ENCODE measurements around the gene DCAF7.

DCAF7 gene, protein sequence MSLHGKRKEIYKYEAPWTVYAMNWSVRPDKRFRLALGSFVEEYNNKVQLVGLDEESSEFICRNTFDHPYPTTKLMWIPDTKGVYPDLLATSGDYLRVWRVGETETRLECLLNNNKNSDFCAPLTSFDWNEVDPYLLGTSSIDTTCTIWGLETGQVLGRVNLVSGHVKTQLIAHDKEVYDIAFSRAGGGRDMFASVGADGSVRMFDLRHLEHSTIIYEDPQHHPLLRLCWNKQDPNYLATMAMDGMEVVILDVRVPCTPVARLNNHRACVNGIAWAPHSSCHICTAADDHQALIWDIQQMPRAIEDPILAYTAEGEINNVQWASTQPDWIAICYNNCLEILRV

DNA sequence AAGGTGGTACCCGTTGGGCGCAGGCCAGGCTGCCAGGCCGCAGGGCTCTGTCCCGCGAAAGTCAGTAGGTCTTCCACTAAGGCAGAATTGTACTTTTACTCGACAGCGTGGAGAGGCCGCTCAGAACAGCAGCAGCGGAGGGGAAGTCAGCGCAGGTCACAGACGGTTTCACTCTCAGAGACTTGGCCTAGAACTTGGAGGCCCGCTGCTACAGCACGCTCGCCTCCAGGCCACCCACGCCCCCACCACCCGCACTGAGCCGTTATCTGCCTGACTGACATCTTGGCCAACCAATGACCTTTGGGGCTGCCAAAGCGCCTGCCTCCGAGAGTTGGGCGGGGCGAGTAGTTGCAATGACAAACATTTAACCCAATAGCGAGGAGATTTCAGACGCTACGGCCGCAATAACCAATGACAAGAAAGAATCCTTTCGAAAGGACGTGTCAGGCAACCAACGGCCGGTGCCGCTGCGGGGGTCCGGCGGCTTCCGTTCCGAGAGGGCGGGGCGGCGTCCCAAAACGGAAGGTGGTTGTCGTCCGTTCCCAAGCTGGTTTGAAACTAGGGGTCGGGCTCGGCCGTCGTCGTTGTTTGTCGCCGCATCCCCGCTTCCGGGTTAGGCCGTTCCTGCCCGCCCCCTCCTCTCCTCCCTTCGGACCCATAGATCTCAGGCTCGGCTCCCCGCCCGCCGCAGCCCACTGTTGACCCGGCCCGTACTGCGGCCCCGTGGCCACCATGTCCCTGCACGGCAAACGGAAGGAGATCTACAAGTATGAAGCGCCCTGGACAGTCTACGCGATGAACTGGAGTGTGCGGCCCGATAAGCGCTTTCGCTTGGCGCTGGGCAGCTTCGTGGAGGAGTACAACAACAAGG is at the start of gene DCAF7:
TSS of gene DCAF7 (plus strand) at position 532 of the 871 bp plus-strand sequence. CDS start at position 733, 201 bp downstream.
- peak; percentile 100 for DNase-seq (ENCODE audit: low read depth)

DNA sequence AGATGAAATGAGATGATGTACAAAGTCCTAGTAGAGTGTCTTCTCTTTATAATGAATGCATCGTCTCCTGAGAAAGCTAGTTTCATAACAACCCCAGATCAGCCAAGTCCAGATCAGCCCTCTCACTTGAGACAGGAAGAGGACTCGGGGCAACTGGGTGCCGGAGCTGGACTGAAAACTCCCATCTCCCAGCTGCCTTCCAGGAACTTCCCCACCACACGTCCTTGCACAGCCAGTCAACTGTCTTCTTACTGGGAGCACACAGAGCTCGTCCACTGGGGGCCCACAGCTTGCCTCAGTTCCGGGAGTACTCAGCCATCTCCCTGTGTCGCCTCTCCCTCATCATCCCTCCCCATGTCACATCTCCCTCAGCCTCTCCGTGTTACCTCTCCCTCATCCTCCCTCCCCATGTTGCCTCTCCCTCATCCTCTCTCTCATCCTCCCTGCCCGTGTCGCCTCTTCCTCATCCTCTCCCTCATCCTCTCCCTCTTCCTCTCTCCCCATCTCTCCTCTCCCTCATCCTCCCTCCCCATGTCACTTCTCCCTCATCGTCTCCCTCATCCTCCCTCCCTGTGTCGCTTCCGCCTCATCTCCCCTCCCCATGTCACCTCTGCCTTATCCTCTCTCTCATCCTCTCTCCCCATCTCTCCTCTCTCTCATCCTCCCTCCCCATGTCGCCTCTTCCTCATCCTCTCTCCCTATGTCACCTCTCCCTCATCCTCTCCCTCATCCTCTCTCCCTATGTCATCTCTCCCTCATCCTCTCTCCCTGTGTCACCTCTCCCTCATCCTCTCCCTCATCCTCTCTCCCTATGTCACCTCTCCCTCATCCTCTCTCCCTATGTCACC is 49.5 kb upstream of the DCAF7 start:
- no peak for DNase-seq (ENCODE audit: low read depth)

DNA sequence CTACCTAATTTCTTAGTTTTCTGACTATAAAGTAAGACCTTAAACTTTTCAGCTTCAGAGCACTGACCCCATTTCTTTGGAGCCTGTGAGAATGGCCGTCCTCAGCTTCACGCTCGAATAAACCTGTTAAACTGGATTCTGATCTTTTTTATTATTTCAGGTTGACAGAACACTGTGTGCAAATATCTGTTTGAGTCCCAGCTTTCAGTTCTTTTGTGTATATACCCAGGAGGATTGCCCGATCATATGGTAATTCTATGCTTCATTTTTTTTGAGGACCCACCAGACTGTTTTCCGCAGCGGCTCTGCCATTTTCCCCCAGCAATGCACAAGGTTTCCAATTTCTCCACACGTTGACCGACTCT is 47.0 kb upstream of the DCAF7 start:
- DNase-seq (ENCODE audit: low read depth) = no peak

DNA sequence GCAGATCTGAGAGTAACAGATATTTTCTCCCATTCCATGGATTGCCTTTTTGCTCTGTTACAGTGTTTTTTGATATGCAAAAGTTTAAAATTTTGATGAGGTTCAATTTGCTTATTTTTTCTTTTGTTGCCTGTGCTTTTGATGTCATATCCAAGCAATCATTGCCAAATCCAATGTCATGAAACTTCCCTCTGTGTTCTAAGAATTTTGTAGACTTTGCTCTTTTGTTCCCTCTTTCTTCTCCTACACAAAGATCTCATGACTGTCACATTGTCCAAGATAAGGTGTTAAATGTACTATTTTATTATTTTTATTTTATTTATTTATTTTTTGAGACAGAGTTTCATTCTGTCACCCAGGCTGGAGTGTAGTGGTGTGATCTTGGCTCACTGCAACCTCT is 46.0 kb upstream of the DCAF7 start:
- DNase-seq (ENCODE audit: low read depth) = no peak

DNA sequence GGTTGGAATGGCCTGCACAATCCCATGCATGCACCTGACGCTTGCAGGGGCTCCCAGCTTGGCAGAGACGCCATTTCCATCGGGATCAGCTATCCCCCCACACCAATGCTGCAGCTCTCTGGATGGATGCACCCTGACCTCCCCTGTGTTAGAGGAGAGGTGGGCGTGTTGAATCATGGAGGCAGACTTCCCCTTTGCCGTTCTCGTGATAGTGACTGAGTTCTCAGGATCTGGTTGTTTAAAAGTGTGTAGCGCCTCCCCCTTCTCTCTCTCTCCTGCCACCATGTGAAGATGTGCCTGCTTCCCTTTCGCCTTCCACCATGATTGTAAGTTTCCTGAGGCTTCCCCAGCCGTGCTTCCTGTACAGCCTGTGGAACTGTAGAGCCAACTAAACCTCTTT is 44.9 kb upstream of the DCAF7 start:
- no peak for DNase-seq (ENCODE audit: low read depth)

DNA sequence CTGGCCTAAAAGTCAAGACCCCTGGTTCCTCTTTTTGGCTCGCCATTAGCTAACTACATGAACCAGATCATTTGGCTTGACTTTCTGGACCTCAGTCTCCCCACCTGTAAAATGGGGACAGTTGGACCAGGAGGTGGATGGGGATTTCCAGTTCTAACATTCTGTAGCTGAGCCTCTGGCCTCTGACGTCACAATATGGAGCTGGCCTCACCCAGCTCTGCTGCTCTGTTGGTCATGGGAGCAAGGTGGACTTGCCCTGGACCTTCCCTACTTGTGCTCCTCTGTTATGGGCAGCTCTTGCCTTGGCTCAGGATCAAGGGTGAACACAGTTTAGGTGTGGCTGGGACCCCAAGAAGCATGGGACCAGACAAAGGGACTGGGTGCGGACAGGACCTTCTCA is 43.6 kb upstream of the DCAF7 start:
- no peak for DNase-seq (ENCODE audit: low read depth)

DNA sequence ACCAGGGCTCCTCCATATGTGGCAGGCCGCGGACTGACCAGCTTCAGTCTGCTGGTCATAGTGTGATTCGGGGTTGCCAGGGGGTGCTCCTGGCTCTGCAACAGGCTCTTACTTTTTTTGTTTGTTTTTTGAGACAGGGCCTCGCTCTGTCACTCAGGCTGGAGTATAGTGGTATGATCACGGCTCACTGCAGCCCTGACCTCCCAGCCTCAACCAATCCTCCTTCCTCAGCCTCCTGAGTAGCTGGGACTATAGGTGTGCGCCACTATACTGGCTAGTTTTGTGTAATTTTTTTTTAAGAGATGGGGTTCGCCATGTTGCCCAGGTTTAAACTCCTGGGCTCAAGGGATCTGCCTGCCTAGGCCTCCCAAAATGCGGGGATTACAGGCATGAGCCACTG is 38.9 kb upstream of the DCAF7 start:
- DNase-seq (ENCODE audit: low read depth) = no peak

DNA sequence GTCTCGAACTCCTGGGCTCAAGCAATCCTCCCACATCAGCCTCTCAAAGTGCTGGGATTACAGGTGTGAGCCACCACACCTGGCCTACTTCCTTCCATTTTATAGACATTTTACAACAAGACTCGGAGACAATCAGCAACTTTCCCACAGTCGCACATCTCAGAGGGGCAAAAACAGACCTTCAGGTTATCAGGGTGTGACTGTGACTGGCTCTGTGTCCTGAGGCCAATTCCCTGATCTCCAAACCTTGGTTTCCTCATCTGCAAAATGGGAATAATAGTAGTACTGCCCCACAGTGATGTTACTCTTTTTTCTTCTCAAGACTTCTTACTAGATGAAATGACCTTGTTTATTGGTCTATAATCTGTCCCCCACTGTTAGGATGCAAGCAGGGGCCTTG is 37.9 kb upstream of the DCAF7 start:
- no peak for DNase-seq (ENCODE audit: low read depth)

DNA sequence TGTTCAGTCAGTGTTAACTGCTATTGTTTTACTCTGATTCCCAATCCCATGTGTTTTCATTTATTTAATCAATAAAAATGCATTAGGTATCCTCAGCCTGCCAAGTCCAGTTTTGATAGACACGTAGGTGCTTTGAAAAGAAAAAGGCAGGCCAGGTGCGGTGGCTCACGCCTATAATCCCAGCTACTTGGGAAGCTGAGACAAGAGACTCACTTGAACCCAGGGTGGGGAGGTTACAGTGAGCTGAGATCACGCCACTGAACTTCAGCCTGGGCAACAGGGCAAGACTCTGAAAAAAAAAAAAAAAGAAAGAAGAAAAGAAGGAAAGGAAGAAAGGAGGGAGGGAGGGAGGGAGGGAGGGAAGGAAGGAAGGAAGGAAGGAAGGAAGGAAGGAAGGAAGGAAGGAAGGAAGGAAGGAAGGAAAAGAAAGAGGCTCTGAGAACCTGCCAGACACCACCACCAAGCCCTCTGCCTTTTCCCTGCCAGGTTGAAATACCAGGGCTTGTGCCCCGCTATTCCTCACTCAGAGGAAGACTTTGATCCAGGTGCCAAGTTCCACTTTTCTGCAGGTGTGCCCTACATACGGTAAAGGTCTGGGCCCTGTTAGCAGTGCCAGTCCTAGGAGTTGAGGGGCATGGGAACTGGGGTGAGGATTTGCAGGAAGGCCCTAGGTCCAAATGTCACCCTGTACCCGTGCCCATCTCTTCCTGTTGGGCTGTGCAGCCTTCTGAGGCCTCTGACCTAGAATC is 37.2 kb upstream of the DCAF7 start:
- no peak for DNase-seq (ENCODE audit: low read depth)

DNA sequence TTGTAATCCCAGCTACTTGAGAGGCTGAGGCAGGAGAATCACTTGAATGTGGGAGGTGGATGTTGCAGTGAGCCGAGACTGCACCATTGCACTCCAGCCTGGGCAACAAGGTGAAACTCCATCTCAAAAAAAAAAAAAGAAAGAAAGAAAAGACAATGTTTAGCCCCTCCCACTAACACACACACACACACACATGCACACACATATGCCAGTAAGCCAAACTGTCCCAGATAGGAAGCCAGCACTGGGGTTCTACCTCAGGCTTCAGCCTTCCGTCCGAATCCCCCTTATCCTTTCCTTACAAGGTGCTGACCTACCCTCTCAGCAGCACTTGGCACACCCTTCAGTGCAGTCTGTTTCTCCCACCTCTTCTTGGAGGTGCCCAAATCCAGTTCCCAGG is 35.8 kb upstream of the DCAF7 start:
- no peak for DNase-seq (ENCODE audit: low read depth)

DNA sequence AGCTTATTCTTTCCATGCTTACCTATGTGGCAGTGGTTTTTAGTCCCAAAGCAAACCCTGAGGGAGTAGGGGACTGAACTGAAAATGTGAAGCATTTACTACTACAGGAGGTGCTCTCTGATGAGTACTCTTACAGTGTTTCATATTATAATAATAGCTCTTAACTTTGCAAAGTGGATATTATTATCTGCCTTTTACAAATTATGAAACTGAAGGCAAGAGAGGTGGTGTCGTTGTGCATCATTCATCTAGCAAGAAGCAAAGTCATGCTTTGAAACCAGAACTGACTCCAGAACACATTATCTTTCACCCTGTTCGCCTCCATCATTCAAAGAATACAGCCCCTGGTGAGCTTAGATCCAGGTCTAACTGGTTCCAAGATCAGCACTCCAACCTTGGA is 35.3 kb upstream of the DCAF7 start:
- no peak for DNase-seq (ENCODE audit: low read depth)

DNA sequence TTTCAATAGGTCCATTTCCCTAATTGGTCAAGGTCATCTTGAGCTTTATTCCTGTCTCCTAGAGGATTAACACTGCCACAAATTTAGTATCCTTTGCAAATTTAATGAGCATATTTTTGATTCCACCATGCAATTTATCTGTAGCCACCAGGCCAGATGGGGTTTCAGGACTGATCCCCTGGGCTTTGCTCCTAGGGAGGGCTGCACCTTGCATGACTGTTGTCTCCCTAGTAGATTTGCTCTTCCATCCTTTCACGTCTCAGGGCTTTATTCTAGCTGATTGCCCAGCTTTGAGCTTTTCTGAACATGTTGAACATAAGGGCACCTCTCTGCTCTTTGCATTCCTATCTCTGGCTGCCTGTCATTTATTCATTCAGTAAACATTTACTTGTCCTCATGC is 34.9 kb upstream of the DCAF7 start:
- DNase-seq (ENCODE audit: low read depth) = no peak

DNA sequence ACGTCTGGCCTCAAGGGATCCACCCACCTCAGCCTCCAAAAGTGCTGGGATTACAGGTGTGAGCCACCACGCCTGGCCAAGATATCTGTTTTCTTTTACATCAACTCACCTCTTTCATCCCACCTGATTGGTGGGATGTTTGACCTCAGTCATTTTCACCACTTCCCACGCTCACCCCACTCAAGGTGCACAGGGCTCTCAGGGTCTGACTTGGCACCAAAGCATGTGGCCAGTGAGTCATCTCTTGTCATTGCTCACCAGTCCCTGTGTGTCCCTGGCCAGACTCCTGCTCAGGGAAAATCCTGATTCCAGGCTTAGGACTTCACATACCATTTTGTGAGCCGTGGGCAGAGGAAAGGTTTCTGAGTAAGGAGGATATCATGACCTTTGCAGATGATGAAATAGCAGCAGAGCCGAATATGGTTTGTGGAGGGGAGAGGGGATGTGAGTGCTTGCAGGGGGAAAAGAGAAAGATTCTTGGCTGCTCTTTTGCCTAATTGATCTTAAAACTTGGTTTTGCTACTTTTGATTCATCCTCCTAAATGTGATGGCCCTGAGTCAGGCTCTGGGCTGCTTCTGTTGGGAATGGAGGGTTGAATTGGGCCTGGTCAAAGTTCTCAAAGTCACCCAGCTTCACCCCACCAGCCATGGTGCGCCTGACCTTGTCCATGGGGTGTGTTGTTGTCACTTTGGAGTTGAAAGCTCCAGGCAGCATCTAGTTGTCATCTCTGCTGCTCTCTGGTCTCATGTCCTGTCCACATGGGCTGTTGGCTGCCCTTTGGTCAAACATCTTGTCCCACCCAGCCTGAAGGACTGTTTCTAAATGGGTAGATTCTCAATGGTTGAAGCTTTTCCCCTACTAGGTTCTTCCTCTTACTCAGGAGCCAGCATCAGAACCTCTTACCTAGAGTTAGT is 33.1 kb upstream of the DCAF7 start:
- peak; percentile 88 for DNase-seq (ENCODE audit: low read depth)

DNA sequence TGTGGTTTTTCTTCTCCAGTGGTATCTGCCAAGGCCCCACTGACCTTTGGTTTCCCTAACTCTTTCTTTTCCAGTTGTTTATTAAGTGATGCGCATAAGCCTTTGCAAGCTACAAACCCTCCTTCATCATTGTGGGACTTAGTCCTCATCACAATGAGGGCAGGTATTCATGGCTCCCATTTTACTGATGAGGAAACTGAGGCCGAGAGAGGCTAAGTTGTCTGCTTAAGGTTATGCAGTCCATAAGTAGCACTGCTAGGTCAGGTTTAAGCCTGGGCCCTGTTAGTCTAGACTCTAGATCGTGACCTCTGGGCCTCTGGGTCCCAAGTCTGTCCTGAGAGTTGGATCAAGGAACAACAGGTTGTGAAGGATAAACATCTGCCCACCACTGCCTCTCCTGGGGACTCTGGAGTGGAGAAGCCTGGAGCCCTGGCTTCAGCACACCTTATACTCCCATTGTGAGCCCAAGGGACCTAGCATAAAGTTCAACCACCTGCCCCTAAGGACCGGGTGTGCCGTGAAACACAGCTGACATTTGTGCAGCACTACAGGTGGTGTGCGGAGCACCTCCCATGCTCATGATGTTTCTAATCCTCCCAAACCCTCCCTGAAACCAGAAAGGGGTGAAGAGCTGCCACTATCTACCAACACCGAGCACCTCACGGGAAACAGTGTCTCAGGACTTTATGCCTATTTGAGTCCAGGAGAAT is 32.3 kb upstream of the DCAF7 start:
- DNase-seq (ENCODE audit: low read depth) = no peak

DNA sequence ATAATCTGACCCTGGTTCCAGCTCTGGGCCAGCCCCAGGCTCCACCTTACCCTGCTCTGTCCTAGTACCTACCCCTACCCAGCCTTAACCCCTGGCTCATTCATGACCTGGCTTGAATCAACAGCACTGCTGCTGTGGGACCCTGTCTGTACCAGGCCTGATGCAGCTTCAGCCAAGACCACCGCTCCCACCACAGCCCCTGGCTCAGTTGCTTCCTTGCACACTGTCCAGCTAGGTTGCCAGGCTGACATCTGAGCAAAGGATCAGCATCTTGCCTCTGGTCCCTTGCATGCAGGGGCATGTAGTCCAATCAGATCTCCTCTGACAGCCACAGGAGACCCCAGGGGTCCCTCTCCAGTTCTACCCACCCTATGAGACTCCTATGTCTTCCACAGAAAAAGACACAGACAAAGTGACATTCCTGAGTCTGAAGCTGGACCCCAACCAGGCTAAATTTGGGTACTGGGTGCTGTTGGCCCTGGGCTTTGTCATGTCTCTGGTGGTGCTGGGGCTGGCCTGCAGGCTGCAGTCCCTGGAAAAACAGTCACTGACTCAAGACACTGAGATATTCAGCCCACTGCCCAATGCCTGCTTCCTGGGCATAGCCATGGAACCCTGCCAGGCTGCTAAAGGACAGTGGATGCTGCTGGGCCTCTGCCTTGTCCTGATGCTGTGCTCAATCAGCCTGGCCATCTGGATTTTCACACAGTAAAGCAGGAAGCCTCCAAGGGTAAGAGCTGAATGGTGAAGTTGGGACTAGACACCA is 31.0 kb upstream of the DCAF7 start:
- DNase-seq (ENCODE audit: low read depth) = no peak

DNA sequence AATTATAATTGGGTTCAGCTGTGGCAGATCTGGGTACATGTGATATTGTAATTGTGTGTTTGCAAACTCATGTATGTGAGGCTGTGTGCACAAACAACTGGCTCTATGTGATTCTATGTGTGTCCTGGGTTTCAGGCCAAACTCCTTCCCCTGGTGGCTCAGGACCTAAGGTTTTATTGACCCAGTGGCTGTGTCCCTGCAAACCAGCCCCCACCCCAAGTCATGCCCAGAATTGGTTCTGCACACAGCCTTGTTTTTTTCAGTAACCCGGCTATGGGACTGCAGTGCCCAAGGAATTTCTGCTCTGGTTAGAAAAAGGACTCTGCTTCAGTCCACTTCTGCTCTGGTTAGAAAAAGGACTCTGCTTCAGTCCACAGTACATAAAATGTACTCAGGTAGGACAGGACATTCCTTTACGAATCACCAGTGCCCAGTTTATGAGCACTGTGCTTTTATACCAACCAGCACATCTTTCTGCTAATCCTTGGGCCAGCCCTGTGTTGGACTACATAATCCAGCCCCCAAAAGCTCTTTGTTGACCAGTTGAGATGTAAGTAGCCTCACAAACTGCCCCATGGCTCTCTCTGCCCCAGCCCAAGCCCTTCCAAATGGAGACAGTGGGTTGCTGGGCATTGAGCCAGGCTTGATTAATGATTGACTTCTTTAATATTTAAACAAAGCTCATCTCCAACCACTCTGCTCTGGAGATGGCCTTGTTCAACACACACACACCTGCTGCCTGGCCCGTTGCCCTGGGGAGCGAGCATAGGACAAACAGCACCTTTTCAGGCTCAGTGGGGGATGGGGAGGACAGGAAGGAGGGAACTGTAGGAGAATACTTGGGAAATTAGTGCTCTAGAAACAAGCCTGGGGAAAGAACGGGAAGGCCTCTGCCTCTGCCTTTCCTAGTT is 30.1 kb upstream of the DCAF7 start:
- no peak for DNase-seq (ENCODE audit: low read depth)

DNA sequence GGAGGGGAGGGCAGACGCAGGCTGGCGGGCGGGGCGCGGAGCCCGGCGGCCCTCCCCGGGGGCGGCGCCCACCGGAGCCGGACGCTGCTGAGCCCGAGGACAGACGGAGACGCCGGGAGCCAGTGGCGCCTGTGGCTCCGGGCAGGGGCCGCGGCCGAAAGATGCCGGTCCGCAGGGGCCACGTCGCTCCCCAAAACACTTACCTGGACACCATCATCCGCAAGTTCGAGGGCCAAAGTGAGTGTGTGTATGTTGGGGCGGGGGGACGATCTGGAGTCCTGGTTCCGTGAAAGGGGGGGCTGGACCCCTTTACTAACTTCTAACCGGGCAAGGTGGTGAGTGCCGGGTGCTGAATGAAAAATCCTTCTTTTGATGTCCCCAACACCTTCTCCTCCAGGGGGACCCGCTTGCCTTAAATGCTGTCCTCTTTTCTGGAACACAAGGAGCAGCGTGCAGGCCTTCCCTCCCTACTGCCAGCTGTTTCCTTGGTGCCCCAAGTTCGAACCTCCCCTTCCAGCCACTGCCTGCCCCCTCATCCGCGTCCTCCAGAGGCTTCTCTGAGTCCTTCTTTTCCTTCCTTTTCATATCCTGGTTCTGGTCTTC is 26.9 kb upstream of the DCAF7 start, which contains the start of gene KCNH6:
TSS of gene KCNH6 (plus strand) at position 106 of the 603 bp plus-strand sequence. CDS start at position 162, 56 bp downstream.
- DNase-seq (ENCODE audit: low read depth) = no peak

DNA sequence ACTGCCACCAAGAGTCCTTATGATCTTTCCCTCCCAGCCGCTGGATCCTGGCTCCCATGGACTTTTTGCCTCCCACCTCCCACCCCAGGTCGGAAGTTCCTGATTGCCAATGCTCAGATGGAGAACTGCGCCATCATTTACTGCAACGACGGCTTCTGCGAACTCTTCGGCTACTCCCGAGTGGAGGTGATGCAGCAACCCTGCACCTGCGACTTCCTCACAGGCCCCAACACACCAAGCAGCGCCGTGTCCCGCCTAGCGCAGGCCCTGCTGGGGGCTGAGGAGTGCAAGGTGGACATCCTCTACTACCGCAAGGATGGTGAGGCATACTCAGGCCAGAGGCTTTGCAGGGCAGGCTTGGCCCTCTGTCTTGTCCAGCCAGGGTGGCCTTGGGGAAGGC is 26.2 kb upstream of the DCAF7 start:
- DNase-seq (ENCODE audit: low read depth) = no peak

Data from ELR (cell line).